ENCODE data around the gene ZMYM2.

Gene ZMYM2

GRCh38 chr13:20106742-20107141 is 148.2 kb downstream of the ZMYM2 start:
- Histone ChIP-seq H3K9me2 (ENCODE audit: low read depth, low read length) (no peaks in the 10 kb centered on the region), H2AFZ (ENCODE audit: low read length) (no peak overlapping the region), H3F3A (ENCODE audit: insufficient read depth, low read length) (no peaks in the 10 kb centered on the region), H3K27me3 (ENCODE audit: insufficient read depth, low read length) (no peaks in the 10 kb centered on the region), H3K4me2 (ENCODE audit: low read length) (no peak overlapping the region), H3K9ac (ENCODE audit: low read length) (no peak overlapping the region), H3K79me2 (ENCODE audit: insufficient read depth, low read length) (no peaks in the 10 kb centered on the region), H3K4me3 (ENCODE audit: low read depth, low read length, poor library complexity, severe bottlenecking) (no peak overlapping the region), H3K36me3 (ENCODE audit: insufficient read depth, low read length) (no peaks in the 10 kb centered on the region), H3K4me1 (ENCODE audit: insufficient read depth, low read length, severe bottlenecking) (no peaks in the 10 kb centered on the region), H3K9me3 (ENCODE audit: low read length) (no peaks in the 10 kb centered on the region), H3K27ac (ENCODE audit: low read depth, low read length, poor library complexity, severe bottlenecking) (no peak overlapping the region), H4K20me1 (ENCODE audit: insufficient read depth, low read length) (no peaks in the 10 kb centered on the region)
- no peak for TF ChIP-seq CTCF (IDR thresholded peaks at IDR 0.05; ENCODE audit: low read length)

- no peaks in the 10 kb centered on the region for H4K20me1 ChIP-seq (ENCODE audit: insufficient read depth, low read length)
- no peak overlapping the region for H2AFZ ChIP-seq (ENCODE audit: low read length)
- H3K9me2 ChIP-seq (ENCODE audit: low read depth, low read length): no peaks in the 10 kb centered on the region
- no peak overlapping the region for H3K4me3 ChIP-seq (ENCODE audit: low read depth, low read length, poor library complexity, severe bottlenecking)
- no peak overlapping the region for H3K9ac ChIP-seq (ENCODE audit: low read length)
- no peak for TF ChIP-seq CTCF (IDR thresholded peaks at IDR 0.05; ENCODE audit: low read length)
- no peak for TF ChIP-seq EZH2 (IDR thresholded peaks at IDR 0.05; ENCODE audit: borderline replicate concordance, low read length)
- H3K4me2 ChIP-seq (ENCODE audit: low read length): no peak overlapping the region
- no peaks in the 10 kb centered on the region for H3K27me3 ChIP-seq (ENCODE audit: insufficient read depth, low read length)
- no peaks in the 10 kb centered on the region for H3F3A ChIP-seq (ENCODE audit: insufficient read depth, low read length)
- H3K9me3 ChIP-seq (ENCODE audit: low read length): no peaks in the 10 kb centered on the region
- H3K27ac ChIP-seq (ENCODE audit: low read depth, low read length, poor library complexity, severe bottlenecking): no peak overlapping the region
- no peaks in the 10 kb centered on the region for H3K36me3 ChIP-seq (ENCODE audit: insufficient read depth, low read length)
- no peaks in the 10 kb centered on the region for H3K4me1 ChIP-seq (ENCODE audit: insufficient read depth, low read length, severe bottlenecking)
- no peaks in the 10 kb centered on the region for H3K79me2 ChIP-seq (ENCODE audit: insufficient read depth, low read length)
Observed at GRCh38 chr13:20109037-20109436, 150.5 kb downstream of the ZMYM2 start.

- H3K9ac ChIP-seq (ENCODE audit: low read length): no peak overlapping the region
- no peaks in the 10 kb centered on the region for H3K79me2 ChIP-seq (ENCODE audit: insufficient read depth, low read length)
- no peaks in the 10 kb centered on the region for H3F3A ChIP-seq (ENCODE audit: insufficient read depth, low read length)
- no peaks in the 10 kb centered on the region for H3K36me3 ChIP-seq (ENCODE audit: insufficient read depth, low read length)
- H3K27me3 ChIP-seq (ENCODE audit: insufficient read depth, low read length): no peaks in the 10 kb centered on the region
- peaks cover 9% of the 10 kb centered on the region for H3K4me1 ChIP-seq (ENCODE audit: insufficient read depth, low read length, severe bottlenecking)
- no peaks in the 10 kb centered on the region for H4K20me1 ChIP-seq (ENCODE audit: insufficient read depth, low read length)
- no peak overlapping the region for H3K4me2 ChIP-seq (ENCODE audit: low read length)
- H3K4me3 ChIP-seq (ENCODE audit: low read depth, low read length, poor library complexity, severe bottlenecking): no peak overlapping the region
- no peaks in the 10 kb centered on the region for H3K9me3 ChIP-seq (ENCODE audit: low read length)
- H3K9me2 ChIP-seq (ENCODE audit: low read depth, low read length): no peaks in the 10 kb centered on the region
- no peak overlapping the region for H2AFZ ChIP-seq (ENCODE audit: low read length)
- TF ChIP-seq EZH2 (IDR thresholded peaks at IDR 0.05; ENCODE audit: borderline replicate concordance, low read length) (no peak), CTCF (IDR thresholded peaks at IDR 0.05; ENCODE audit: low read length) (no peak)
- H3K27ac ChIP-seq (ENCODE audit: low read depth, low read length, poor library complexity, severe bottlenecking): no peak overlapping the region
Observed at GRCh38 chr13:20114066-20114610, 155.6 kb downstream of the ZMYM2 start.

Data from OCI-LY1 (cell line).